Stimulated activated CD8-positive, alpha-beta memory T cell treated with anti-CD3 and anti-CD28 coated beads, Interleukin-15, amount 100 ng/mL, for 1 hour (primary cell): ENCODE results near the gene EBP.
A peak's percentile ranks its signal among the peaks of the same experiment; 100 is the strongest.
"Not testable (repeated sequence)": the region's sequence is repeated elsewhere in the genome, so short reads cannot be mapped to it uniquely, and the experiment has no call there.

Experiments
- DNase-seq: peaks from one replicate; pipeline ENCODE4 v3.0.0-alpha.2; 2020; ENCODE audit warnings: low read depth

EBP gene

DNA sequence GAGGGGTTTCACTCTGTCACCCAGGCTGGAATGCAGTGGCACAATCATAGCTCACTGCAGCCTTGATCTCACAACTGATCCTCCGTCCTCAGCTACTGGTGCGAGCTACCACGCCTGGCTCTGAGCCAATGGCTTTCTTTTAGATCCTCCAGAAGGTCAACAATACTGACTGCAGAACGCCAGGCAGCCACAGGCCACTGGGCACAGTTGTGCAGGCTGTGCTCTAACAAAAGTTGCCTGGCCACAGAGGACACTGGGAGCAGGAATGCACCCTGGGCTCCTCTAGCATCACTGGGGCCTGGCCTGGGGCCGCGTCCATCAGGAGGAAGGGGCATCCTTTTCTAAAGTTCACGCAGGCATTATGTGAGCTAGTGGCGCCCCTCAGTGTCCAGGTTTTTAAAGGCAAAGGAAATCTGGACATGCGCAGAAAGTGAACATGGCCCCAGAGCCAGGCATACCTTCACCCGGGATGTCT, 27.7 kb upstream of the EBP start:
- DNase-seq = no peak

DNA sequence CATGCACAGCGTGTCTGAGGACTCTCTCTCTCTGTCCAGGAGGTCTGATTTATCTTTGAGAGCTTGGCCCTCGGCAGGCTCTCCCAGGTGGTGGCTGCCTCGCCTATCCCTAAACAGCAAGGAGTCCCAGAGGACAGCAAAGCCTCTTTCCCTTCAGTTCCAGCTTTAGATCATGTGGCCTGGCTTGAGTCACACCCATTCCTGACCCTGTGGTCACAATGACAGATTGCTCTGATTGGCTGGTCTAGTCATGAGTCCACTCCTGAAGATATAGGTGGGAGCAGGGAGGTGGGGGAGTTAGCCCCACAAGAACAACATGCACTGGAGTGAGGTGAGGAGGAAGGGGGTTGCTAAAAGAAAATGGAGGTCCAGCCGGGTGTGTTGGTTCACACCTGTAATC, 24.9 kb upstream of the EBP start:
- DNase-seq = no peak

DNA sequence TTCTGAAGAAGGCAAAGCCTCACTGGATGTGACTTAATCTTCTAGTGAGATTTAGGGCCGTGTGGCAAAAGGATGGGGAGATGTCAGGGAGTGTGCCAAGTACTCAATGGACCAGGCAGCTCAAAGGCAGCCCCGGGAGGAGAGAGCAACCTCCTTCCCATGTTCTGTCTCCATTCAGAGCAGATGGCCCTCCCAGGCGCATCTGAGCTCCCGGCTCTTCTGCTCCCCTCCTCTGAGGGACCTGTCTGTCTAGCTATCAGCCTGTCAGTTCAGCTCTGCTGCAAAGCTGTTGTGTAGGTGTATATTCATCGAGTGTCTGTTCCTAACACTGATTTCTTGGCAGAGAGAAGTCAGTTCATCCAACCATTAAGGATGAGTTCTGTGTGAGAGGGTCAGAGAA, 23.7 kb upstream of the EBP start:
- DNase-seq = no peak

DNA sequence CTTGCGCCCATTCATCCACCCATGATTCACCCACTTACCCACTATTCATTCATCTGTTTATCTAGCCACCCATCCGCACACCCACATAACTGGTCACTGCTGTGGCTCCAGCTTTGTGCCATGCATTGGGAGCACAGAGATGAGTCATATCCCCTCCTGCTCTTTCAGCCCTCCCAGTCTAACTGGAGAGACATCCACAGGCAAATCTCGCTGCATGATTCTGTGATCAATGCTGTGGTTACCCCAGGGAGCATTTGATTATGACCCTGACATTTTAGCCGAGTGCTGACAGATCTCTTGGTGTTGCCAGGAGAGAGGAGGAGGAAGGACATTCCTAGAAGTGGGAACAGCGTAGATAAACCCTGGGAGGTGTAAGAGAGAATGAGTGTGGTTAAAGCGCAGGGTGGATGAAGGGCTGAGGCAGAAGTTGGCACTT, 23.2 kb upstream of the EBP start:
- no peak for DNase-seq

DNA sequence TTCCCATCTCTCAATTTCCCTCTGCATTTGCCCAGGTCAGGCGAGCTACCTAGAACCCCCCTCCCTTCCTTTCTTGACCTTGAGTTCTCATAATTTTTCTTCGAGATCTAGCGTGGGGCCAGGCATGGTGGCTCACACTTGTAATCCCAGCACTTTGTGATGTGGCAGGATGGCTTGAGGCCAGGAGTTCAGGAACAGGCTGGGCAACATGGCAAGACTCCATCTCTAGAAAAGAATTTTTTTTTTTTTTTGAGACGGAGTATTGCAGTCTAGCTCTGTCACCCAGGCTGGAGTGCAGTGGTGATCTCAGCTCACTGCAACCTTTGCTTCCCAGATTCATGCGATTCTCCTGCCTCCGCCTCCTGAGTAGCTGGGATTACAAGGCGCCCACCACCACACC, 17.3 kb upstream of the EBP start:
- no peak for DNase-seq

DNA sequence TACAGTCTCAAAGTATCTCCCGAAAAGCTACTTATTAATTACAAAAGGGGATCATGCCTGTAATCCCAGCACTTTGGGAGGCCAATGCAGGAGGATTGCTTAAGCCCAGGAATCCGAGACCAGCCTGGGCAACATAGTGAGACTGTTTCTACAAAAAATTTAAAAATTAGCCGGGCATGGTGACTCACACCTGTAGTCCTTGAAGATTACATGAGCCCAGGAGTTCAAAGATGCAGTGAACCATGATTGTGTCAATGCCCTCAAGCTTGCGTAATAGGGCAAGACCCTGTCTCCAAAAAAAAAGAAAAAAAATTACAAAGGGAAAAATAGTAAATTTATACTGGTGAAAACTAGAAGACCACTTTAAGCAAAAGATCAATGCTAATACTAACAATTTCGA, 16.1 kb upstream of the EBP start:
- no peak for DNase-seq

DNA sequence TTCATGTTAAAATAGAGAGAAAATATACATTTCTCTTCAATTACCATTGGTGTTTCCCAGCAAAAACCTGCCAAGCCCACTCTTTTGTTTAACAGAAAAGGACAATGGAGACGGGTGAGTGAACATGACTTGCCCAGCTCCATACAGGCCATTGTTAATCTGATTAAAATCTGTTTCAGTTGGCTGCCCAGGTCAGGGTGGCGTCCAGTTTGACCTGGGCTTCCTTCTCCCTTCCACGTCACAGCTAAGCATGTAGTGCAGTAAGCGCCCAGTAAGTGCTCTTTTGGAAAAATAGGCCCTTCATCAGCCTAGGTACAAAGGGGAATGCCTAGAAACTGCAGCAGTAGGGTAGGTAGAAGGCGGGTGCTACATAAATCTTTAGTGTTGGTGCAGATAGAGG, 14.4 kb upstream of the EBP start:
- DNase-seq = no peak

DNA sequence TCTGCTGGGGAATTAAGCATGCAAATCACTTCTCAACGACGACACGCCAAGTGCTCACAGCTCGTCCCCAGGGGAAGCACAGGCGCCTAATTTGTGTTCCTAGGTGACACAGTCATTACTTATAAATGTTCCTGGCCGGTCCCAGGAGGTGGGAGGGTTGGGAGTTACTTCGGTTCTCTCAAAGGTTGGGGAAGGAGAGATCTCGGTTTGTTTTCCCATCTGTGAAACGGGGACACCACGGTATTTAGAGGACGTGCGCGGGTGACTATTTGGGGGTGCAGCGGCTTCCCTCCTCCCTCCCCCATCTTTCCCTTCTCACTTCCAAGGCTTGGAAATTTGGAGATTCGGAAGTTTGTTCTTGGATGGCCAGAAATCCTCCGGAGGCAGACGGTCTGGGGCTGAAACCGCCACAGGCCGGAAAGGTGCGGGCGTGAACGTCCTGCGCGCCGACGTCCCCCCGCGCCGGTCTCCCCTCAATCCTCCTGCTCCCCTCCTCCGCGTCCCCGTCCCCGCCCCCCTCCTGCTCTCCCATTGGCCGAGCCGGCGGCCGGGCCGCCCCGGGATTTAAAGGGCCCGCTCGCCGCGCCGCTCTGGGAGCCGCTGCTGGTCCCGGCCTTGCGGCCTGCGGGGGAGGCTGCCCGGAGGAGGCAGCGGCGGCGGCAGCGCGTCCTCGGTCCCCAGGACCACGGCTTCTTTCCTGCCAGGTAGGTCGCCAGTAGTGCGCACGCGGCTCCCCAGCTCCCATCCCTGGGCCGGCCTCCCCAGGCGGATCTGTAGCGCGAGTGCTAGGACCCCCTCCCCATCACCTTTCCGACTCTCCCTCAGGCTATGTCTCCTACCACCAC, 13.0 kb upstream of the EBP start, which contains the start of gene PORCN:
Gene PORCN (plus strand): TSS at position 593 of the 845 bp plus-strand sequence. CDS start 829 bp downstream, outside the sequence.
- peak; percentile 59 for DNase-seq

DNA sequence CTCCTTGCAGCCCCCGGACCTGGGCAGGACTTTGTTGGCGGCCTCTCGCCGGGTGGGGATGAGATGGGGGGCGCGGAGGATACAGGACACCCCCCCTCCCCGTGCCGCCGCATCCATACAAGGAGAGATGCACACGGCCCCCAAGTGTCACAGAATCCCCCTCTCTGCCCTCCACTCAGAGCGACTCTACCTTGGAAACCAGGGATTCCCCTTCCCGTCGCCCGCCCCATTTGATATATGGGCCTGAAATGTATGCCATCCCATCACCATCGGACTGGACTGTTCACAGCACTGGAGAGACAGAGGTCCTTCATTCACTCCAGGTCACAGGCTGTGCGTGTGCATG, 12.4 kb upstream of the EBP start:
- DNase-seq = no peak

DNA sequence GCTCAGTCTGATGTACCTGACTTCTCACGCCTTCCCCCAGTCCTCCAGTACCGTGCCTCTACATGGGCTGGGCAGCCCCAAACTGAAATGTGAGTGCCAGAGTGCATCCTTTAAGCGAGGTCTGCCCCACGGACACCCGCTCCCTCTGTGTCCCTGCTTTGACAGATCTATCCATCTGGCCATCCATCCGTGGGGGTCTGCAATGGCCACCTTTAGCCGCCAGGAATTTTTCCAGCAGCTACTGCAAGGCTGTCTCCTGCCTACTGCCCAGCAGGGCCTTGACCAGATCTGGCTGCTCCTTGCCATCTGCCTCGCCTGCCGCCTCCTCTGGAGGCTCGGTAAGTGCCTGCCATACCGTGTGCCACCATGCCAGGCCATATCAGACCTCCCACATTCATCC, 12.0 kb upstream of the EBP start:
- no peak for DNase-seq

DNA sequence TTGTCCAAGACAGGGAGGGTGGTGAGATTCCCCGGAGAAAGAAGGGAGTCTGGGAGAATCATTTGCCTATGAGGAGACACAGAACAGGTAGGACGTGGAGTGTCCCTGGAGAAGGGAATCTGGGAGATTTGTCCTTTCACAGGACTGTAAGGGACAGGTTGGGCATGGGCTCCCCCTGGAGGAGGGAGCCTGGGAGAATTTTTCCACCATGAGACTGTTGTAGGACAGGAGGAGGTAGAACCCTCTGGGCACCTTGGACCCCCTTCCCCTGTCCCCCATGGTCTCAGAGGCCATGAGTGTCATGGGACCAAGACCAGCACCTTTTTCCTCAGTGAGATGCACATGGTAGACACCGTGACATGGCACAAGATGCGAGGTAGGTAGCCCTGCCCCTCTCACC, 10.0 kb upstream of the EBP start:
- no peak for DNase-seq

DNA sequence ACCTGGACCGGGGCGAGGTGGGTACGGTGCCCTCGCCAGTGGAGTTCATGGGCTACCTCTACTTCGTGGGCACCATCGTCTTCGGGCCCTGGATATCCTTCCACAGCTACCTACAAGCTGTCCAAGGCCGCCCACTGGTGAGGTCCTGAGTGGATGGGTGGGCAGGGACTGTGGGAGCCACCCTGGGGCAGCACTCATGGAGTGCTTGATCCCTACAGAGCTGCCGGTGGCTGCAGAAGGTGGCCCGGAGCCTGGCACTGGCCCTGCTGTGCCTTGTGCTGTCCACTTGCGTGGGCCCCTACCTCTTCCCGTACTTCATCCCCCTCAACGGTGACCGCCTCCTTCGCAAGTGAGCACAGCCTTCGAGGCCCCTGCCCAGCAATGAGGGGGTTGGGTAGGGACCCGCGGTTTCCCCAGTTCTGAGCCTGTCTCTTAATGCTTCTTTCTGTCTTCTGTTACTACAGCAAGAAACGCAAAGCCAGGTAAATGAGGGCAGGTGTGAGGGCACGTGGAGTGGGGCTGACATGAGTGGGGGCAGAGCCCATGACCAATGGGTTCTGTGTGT, 9.2 kb upstream of the EBP start:
- no peak for DNase-seq

DNA sequence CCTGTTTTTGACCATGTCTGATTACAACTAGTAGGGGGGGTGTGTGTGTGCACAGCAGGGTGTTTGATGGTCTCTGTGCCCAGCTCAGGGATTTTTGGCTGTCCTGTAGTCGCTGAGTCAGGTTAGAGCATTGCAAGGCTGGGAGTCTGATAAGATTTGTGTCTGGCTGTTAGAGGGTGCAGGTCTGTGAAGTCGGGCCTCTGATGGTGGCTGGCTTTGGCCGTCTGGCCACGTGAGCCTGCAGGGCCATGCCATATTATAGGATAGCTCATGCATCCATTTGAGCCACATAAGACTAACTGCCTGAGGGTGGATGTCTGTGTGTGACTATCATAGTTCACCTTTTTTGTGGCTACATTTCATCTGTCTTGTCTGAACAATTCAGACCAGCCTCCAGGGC, 7.9 kb upstream of the EBP start:
- no peak for DNase-seq

DNA sequence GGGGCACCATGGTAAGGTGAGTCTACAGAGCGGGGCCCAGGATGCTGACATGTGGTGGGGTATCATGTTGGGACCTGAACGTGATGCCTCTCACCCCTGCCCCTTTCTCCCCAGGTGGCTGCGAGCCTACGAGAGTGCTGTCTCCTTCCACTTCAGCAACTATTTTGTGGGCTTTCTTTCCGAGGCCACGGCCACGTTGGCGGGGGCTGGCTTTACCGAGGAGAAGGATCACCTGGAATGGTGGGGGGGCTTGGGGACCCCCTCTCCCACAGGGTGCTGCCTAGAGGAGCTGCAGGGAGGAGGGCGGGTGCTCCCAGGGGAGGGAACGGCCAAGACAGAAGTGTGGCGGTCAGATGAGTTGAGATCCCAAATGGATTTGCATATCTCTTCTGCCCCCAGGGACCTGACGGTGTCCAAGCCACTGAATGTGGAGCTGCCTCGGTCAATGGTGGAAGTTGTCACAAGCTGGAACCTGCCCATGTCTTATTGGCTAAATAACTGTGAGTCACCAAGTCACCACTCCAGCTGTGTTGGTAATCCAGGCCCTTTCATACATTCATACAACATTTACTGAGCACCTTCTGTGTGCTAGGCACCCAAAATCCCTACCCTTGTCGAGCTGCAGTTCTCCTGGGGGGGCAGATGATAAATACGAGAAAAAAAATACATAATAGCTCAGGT, 7.3 kb upstream of the EBP start:
- no peak for DNase-seq

DNA sequence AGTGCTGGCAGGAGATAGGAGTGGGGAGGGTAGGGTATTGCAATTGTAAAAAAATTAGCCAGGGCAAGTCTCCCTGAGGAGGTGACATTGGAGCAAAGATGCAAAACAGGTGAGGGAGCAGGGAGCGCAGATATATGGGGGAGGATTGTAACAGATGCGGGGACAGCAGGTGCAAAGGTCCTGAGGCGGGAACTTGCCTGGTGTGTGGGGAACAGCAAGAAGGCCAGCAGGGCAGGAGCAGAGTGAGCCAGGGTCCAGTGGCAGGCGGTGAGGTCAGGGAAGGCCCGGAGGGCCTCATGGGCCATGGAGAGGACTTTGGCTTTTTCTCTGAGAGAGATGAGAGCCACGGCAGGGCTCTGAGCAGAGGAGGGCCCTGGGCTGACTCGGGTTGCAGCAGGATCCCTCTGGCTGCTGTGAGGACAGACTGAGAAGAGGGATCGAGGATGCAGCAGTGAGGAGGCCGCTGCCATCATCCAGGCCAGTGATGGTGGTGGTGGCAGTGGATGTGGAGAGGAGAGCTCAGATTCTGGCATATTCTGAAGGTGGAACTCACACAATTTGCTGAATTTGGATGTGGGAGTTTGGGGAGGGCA, 6.6 kb upstream of the EBP start:
- DNase-seq = no peak

DNA sequence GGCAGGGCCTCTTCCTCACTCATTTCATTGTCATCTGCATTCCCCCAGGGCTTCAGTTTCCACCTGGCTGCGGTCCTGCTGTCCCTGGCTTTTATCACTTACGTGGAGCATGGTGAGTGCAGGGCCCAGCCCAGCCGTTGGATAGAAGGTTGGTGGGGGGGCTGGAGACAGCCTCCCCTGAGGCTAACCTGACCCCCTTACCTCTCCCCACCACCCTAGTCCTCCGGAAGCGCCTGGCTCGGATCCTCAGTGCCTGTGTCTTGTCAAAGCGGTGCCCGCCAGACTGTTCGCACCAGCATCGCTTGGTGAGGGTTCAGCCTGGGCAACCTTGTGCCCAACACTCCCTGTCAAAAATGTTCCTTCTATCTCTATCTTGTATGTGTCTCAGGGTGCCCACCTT, 5.8 kb upstream of the EBP start:
- DNase-seq = no peak

DNA sequence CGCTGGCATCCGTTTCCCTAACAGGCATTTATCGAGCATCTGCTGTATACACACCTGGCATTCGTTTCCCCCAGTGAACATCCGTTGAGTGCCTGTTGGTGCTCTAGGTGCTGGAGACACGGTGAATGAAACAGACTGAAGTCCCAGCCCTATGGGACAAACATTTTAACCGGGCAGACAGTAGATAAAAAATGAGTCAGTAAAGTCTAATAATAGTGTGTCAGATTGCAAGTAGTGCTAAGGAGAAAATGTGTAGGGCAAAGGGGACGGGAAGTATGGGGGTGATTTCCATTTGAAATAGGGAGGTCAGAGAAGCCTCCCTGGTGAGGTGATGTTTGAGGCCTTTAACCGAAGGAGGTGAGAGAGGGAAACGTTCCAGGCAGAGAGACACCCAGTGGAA, 5.3 kb upstream of the EBP start:
- DNase-seq = no peak

DNA sequence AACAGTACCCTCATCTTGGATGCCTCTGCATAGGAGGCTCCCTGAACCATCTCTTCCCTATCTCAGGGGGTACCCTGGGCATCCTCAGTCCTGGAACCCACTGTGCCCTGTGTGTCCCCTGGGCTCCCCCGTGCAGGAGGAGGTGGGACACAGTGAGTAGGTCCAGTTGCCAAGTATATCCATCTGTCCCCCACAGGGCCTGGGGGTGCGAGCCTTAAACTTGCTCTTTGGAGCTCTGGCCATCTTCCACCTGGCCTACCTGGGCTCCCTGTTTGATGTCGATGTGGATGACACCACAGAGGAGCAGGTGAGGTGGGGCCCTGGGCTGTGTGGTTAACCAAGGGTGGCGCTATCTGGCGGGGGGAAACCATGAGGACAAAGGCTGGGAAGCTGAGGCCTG, 4.6 kb upstream of the EBP start:
- no peak for DNase-seq

DNA sequence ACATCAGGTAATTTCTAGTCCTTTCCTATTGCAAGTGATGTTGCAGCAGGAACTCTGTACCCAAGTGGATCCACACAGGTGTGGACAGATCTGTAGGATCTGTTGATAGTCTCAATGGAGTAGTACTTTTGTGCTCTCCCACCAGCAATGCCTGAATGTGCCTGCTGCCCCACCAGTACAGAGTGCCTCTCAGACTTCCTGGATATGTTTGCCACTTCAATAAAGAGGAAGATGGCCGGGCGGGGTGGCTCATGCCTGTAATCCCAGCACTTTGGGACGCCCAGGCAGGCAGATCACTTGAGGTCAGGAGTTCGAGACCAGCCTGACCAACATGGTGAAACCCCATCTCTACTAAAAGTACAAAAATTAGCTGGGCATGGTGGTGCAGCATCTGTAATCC, 2.1 kb upstream of the EBP start:
- not testable (repeated sequence) for DNase-seq

DNA sequence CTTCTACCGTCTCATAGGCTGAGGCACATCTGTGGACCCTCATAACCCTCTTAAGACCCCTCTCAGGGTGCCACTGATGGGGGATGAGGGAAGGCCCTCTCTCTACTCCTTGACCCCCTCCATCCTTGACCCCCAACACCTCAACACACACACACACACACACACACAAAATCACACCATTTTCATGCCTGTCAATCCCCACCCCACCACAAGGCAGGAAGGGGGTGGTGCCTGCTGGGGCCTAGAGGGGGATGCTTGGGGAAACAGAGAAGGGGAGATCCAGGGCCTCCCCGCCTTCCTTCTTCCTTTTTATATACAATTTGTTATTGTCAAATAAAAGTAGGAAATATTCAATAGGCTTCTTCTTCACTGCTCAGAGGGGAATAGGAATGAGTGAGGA, 1.2 kb upstream of the EBP start:
- no peak for DNase-seq

DNA sequence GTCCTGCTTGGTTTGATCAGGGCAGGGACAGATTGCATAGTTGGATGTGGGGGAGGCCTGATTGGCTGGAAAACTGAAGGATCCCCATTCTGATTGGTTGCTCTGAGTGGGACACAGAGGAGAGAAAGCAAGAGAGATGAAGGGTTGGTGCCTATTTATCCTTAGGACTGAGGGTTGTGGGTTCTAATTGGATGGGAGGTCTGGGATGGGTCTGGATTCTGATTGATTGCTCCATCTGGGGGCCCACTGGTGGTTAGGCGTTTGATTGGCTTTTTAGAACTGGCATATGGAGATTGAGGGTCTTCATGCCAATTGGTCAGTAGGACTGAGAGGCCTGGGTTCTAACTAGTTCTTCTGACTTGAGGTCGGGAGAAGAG, 644 bp upstream of the EBP start:
- DNase-seq = no peak

DNA sequence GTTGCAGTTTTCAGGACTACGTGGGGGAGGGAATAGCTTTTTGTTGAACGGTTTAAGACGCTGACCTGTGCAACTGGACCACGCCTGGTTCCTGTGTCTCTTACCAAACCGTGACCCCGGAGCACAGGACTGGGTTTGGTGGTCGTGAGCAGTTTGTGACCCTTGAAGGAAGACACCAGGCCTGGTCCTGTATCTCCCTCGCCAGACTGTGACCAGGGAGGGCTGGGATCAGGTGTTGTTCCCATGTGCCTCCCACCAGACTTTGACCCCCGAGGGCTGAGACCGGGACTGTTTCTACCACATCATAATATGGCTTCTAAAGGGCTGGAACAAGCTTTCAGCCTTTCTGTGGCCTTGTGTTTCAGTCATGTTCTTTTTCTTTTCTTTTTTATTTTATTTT, 683 bp downstream of the EBP start:
- no peak for DNase-seq

DNA sequence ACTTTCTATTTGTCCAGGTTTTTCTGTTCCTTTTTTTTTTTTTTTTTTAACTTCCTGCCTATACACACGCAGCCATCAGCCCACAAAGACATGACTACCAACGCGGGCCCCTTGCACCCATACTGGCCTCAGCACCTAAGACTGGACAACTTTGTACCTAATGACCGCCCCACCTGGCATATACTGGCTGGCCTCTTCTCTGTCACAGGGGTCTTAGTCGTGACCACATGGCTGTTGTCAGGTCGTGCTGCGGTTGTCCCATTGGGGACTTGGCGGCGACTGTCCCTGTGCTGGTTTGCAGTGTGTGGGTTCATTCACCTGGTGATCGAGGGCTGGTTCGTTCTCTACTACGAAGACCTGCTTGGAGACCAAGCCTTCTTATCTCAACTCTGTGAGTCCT, 2.1 kb downstream of the EBP start:
- DNase-seq = no peak
